Gastrocnemius medialis (tissue), 4 donors: ENCODE data around the gene RNF223.

Experiments used
- POLR2A ChIP-seq, 2 donors: fragments of 450-650 bp; IDR thresholded peaks; one replicate each; pipeline ENCODE4 v1.6.1; 2017; ENCODE audit warnings: antibody characterized with exemption in 2 of 2, mild to moderate bottlenecking in 2 of 2, moderate library complexity in 2 of 2
- TF ChIP-seq, protein P1 (sequence below), 5 experiments: fragments of 450-650 bp in 3 of 5; fragments of 200-600 bp in 2 of 5; sonication (generic) in 2 of 5; IDR thresholded peaks in 4 of 5; conservative IDR thresholded peaks in 1 of 5; 1 replicate in 4 of 5; 2 replicates in 1 of 5; pipeline ENCODE4 v1.5.1; 2016 to 2019; ENCODE audit warnings: antibody characterized with exemption in 5 of 5, mild to moderate bottlenecking in 3 of 5, moderate library complexity in 3 of 5

DNA sequence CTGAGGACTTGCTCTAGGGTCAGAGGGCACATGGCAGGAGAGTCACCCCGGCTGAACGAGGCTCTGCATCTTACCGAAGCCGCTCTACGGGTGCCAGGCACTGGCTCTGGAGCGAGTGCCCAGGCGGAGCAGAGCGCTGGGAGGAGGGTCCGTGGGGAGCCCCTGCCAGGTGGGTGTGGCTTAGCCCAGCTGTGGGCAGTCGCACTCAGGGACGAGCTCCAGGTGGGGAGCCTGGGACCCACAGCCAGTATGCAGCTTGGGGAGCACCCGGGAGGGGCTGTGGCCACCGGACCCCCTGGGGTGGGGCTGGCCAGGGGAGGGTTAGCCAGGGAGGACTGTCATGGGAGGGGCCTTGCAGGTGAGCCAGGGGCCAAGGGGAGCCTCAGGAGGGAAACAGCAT, 50.4 kb downstream of the RNF223 start:
- TF ChIP-seq, protein P1, sequence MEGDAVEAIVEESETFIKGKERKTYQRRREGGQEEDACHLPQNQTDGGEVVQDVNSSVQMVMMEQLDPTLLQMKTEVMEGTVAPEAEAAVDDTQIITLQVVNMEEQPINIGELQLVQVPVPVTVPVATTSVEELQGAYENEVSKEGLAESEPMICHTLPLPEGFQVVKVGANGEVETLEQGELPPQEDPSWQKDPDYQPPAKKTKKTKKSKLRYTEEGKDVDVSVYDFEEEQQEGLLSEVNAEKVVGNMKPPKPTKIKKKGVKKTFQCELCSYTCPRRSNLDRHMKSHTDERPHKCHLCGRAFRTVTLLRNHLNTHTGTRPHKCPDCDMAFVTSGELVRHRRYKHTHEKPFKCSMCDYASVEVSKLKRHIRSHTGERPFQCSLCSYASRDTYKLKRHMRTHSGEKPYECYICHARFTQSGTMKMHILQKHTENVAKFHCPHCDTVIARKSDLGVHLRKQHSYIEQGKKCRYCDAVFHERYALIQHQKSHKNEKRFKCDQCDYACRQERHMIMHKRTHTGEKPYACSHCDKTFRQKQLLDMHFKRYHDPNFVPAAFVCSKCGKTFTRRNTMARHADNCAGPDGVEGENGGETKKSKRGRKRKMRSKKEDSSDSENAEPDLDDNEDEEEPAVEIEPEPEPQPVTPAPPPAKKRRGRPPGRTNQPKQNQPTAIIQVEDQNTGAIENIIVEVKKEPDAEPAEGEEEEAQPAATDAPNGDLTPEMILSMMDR (IDR thresholded peaks at IDR 0.05 in 4 of 5, conservative IDR thresholded peaks at IDR 0.05 in 1 of 5): no peak
- no peak for TF ChIP-seq POLR2A (IDR thresholded peaks at IDR 0.05)
